Epithelial cell of prostate (primary cell): ENCODE measurements around the gene PDE1C.

Experiments used
- DNase-seq: peaks from one replicate; pipeline ENCODE4 v3.0.0-alpha.2; 2011; ENCODE audit warnings: low read depth, low spot score
- H3K27ac ChIP-seq: fragments of 450-650 bp; 2 replicates; pipeline ENCODE4 v1.5.1; 2017; ENCODE audit warnings: mild to moderate bottlenecking

The PDE1C gene

DNA sequence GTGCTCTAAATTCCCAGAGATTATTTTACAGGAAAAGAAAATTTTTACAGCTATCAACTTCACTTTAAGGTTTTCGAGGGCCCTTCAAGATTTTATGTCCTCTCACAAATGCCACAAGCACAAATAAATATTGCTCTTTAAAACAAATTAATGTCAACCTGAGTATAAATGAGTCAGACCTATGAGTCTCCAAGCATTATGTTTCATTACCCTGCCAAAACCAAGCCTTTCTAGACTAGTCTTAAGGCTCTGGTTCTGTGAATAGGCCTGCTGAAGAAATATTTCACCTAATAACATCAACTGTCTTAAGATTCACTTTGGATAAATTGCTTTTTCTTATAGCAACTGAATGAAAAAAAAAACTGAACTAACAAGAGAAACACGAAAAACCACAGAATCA, 153.0 kb downstream of the PDE1C start:
- no peak for DNase-seq
- H3K27ac ChIP-seq = no peak overlapping the region

DNA sequence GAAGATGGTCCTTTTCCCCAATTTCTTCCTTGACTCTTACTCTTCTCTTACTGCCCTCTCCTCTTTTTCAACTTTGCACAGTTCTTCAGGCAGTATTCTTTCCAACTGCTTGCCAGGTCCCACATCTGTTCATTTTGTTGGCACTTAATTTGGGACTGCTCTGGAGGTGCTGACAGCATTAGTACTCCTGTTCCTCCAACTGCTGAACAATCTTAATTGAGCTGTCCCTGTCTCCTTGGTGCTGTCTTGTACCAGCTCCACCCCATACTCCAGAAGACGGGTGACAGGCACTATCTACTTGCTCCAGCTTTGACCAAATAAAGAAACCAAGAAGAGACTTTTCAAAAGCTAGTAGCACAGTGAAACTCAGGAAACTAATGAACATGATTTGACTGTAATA, 160.0 kb downstream of the PDE1C start:
- H3K27ac ChIP-seq = no peak overlapping the region
- no peak for DNase-seq

- H3K27ac ChIP-seq = no peak overlapping the region
- DNase-seq = no peak
Measured at GRCh38 chr7:31906479-31907171, 163.6 kb downstream of the PDE1C start.

DNA sequence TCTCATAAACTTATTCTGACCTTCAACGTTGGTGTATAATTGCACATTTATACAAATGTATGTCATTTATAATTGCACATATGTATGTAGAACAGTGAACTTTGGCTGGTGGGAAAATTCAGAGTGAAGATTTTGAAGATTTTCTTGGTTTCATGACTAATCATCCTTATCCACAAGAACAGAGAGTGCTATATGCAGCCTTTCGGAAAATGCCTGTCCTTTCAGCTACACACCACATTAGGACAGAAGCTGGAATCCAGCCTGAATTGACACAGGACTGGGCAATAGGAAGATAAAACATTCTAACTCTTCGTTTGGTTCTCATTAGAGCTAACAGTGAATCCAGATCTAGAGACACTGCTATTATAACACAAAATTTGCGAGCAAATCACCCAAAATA, 166.2 kb downstream of the PDE1C start:
- DNase-seq = no peak
- no peak overlapping the region for H3K27ac ChIP-seq

GRCh38 chr7:31899356-31899927, 170.8 kb downstream of the PDE1C start:
- no peak overlapping the region for H3K27ac ChIP-seq
- DNase-seq = no peak

GRCh38 chr7:31896925-31897324, 173.3 kb downstream of the PDE1C start:
- H3K27ac ChIP-seq = no peak overlapping the region
- no peak for DNase-seq

DNA sequence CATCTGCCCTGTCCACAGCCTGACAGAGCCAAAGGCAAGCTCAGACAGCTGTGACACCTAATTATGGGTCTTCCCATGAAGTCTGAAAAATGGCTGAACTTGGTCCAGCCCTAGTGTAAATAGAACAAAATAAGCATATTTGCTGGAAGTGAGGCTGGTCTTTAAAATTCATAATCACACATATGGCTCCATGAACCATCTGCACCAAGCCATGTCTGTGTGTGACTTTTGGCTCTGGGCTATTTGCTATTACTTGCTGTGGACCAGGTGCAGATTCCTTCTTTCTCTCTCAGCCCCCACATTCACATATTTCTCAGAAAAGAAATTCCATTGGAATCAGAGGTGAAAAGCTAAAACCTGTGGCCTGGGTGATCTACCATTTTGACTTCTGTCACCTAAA, 175.9 kb downstream of the PDE1C start:
- no peak for DNase-seq
- no peak overlapping the region for H3K27ac ChIP-seq

GRCh38 chr7:31893365-31893764, 176.8 kb downstream of the PDE1C start:
- H3K27ac ChIP-seq = no peak overlapping the region
- DNase-seq = no peak

- no peak for DNase-seq
- H3K27ac ChIP-seq = no peak overlapping the region
Measured at GRCh38 chr7:31892099-31892829, 177.9 kb downstream of the PDE1C start.

GRCh38 chr7:31890766-31891165, 179.4 kb downstream of the PDE1C start:
- DNase-seq = no peak
- H3K27ac ChIP-seq = peak overlapping the region; percentile 91

DNA sequence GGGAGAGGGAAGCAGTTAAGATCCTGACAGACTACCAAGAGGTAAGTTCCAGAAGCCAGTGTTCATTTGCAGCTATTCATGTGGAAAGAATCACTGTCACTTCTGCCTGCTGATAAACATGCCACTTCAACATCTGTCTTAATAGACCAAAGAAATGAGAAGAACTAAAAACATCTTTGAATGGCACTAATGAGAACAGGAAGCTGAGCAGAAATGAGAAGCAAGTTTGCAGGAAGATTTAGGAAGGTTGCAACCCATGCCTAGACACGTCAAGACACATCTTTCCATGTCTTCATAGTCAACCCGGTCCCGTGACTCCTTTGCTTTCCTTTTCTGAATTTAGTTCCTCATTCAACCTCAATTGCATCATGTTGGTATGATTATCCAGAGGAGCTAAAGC, 180.0 kb downstream of the PDE1C start:
- peak overlapping the region; percentile 91 for H3K27ac ChIP-seq
- peak; percentile 53 for DNase-seq

GRCh38 chr7:31887006-31887405, 183.2 kb downstream of the PDE1C start:
- no peak overlapping the region for H3K27ac ChIP-seq
- DNase-seq = no peak

- no peak for DNase-seq
- H3K27ac ChIP-seq = peak overlapping the region; percentile 93
Measured at GRCh38 chr7:31885171-31885570, 185.0 kb downstream of the PDE1C start.

GRCh38 chr7:31883761-31884164, 186.4 kb downstream of the PDE1C start:
- H3K27ac ChIP-seq = peak overlapping the region; percentile 93
- DNase-seq = peak; percentile 49

- DNase-seq = no peak
- peak overlapping the region; percentile 93 for H3K27ac ChIP-seq
Measured at GRCh38 chr7:31882187-31882586, 188.0 kb downstream of the PDE1C start.

DNA sequence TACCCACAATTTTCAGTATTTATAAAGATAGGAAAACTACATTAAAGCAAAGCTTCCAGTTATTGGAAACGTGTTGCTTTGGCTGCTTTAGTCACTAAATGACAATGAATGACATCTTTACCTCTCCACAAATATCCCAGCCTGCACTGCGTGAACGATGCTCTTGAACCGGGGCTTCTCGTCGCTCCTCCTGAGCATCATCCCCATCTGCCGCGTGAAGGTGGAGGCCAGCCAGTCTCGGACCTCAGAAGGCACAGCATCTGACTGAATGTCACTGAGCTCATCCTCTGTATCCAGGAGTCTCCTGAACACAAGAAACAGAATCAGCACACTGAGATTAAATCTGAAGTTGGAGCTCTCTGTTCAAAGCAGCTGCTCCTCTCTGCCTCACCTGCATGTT, 191.3 kb downstream of the PDE1C start:
- DNase-seq = no peak
- no peak overlapping the region for H3K27ac ChIP-seq

- no peak for DNase-seq
- H3K27ac ChIP-seq = peak overlapping the region; percentile 38
Measured at GRCh38 chr7:31875424-31875823, 194.8 kb downstream of the PDE1C start.

GRCh38 chr7:31874631-31875386, 195.4 kb downstream of the PDE1C start:
- no peak for DNase-seq
- peak overlapping the region; percentile 38 for H3K27ac ChIP-seq

DNA sequence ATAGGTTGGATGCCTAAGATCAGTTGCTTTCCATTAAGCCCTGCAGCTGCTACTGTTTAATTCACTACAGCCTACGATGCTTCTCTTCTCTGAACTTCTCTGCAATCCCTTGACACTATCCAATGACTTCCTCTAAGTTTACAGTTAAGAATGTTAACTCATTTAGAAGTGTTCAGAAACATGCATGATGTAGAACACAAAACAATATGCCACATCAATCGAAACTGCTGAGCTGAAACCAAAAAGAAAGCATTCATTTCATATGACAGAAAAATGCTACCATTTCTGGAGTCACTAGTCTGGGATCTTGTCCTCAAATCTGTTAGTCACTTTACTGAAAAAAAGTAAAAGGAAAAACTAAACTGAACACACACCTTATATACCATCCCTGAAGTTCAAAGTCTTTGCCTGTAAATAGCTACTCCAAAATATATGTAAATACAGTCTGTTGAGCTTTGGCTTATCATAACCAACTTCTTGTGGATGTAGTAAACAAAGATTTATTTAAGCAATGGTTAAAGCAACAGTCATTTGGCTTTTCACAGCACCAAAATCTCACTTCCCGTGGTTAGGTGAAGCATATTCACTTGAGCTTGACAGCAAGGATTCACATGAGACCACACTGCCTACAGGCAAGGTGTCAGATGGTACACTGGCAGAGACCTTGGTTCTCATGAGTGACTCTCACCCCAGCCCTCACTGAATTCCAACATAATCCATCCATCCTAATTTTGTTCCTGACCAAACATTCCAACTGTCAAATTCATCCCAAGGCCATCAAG, 196.2 kb downstream of the PDE1C start:
- DNase-seq = no peak
- H3K27ac ChIP-seq = no peak overlapping the region
